ENCODE data around the gene MED16.

MED16 gene

GRCh38 chr19:871446-872265 lies 21.3 kb downstream of the MED16 start:
- TF ChIP-seq CTCF (IDR thresholded peaks at IDR 0.05), result no peak
- no peak for TF ChIP-seq ZFX (IDR thresholded peaks at IDR 0.05; ENCODE audit: borderline replicate concordance)
- peak overlapping the region; percentile 80 for H3K27ac ChIP-seq

- H3K27ac ChIP-seq, result peak overlapping the region; percentile 46; the same call in 1 of the 2 replicates
- no peak for TF ChIP-seq CTCF (IDR thresholded peaks at IDR 0.05)
- no peak for TF ChIP-seq ZFX (IDR thresholded peaks at IDR 0.05; ENCODE audit: borderline replicate concordance)
Measured at GRCh38 chr19:870963-871401, 22.0 kb downstream of the MED16 start.

GRCh38 chr19:870314-870713 lies 22.7 kb downstream of the MED16 start:
- no peak for TF ChIP-seq CTCF (IDR thresholded peaks at IDR 0.05)
- no peak for TF ChIP-seq ZFX (IDR thresholded peaks at IDR 0.05; ENCODE audit: borderline replicate concordance)

GRCh38 chr19:869245-870177 lies 23.5 kb downstream of the MED16 start:
- no peak for TF ChIP-seq CTCF (IDR thresholded peaks at IDR 0.05)
- no peak for TF ChIP-seq ZFX (IDR thresholded peaks at IDR 0.05; ENCODE audit: borderline replicate concordance)
- H3K27ac ChIP-seq, result peak overlapping the region; percentile 71

More at GRCh38 chr19:870314-870713, 22.7 kb downstream of the MED16 start:
- H3K27ac ChIP-seq, result peak overlapping the region; percentile 71

- H3K27ac ChIP-seq, result peak overlapping the region; percentile 71
- TF ChIP-seq CTCF (IDR thresholded peaks at IDR 0.05) (no peak), ZFX (IDR thresholded peaks at IDR 0.05; ENCODE audit: borderline replicate concordance) (no peak)
Measured at GRCh38 chr19:868458-869244, 24.3 kb downstream of the MED16 start.

GRCh38 chr19:867855-868457 lies 25.0 kb downstream of the MED16 start:
- no peak for TF ChIP-seq ZFX (IDR thresholded peaks at IDR 0.05; ENCODE audit: borderline replicate concordance)
- no peak for TF ChIP-seq CTCF (IDR thresholded peaks at IDR 0.05)
- H3K27ac ChIP-seq, result peak overlapping the region; percentile 71
